PFSK-1 (cell line): ENCODE results near the gene RPL19.

Source experiments
- FOXP2 ChIP-seq: optimal IDR thresholded peaks from 2 replicates; pipeline ENCODE3; 2011; ENCODE audit warnings: borderline replicate concordance, control low read depth, inconsistent platforms; ENCODE audit not compliant: insufficient read depth; ENCODE audit errors: extremely low read length, extremely low read depth
- POLR2AphosphoS5 ChIP-seq: IDR thresholded peaks from 2 replicates; pipeline ENCODE4 v1.6.1; 2012; ENCODE audit warnings: low read depth, mild to moderate bottlenecking, control low read depth, low read length, moderate library complexity
- REST ChIP-seq, 2 experiments: IDR thresholded peaks; 2 replicates each; pipeline versions ENCODE4 v1.6.1 to v1.8.0; 2011 to 2012; ENCODE audit warnings: low read depth in 2 of 2, low read length in 2 of 2, control low read depth in 1 of 2, inconsistent platforms in 1 of 2, mild to moderate bottlenecking in 1 of 2, moderate library complexity in 1 of 2; ENCODE audit not compliant: insufficient read depth in 1 of 2
- SIN3A ChIP-seq: IDR thresholded peaks from 2 replicates; pipeline ENCODE4 v1.6.1; 2012; ENCODE audit warnings: mild to moderate bottlenecking, low read length, moderate library complexity, borderline replicate concordance; ENCODE audit not compliant: insufficient read depth
- TAF1 ChIP-seq: IDR thresholded peaks from 2 replicates; pipeline ENCODE4 v1.6.1; 2012; ENCODE audit warnings: low read length, control low read depth, borderline replicate concordance; ENCODE audit not compliant: insufficient read depth

RPL19 gene

GRCh38 chr17:39252788-39253460 is 52.8 kb downstream of the RPL19 start:
- TF ChIP-seq FOXP2 (no peak), TAF1 (no peak), REST (IDR thresholded peaks at IDR 0.05; ENCODE audit: insufficient read depth in 1 of 2, low read depth in 2 of 2, low read length in 2 of 2) (no peak), SIN3A (no peak), POLR2AphosphoS5 (no peak)
